ENCODE results near the gene ATP6V1C2. TPM values are rescaled to one million over a fixed set of nuclear protein-coding genes. Genes with fewer than 3 reads are reported as not detected.

The ATP6V1C2 gene
- total and polyA plus RNA-seq, 2 of the 4 experiments (the other 2 are of a cell fraction) = not detected

GRCh38 chr2:10742666-10743065 is 21.2 kb downstream of the ATP6V1C2 start:
- POLR2A ChIA-PET (ENCODE audit: unreplicated experiment) = no interaction called here
- dilution Hi-C loops (cut with HindIII; ENCODE audit: low sequenced_read_pairs, unreplicated experiment) = no loop called here

More at GRCh38 chr2:10742666-10743065, 21.2 kb downstream of the ATP6V1C2 start:
- no peaks in the 10 kb centered on the region for H3K9me3 ChIP-seq (ENCODE audit: control insufficient read depth, insufficient read depth, low read length)
- intact Hi-C loops (cut with micrococcal nuclease) (no loop called here), in situ Hi-C loops (cut with MboI; ENCODE audit: low sequenced_read_pairs) (no loop called here)
- H3K4ac ChIP-seq (ENCODE audit: low read depth, low read length) = no peak overlapping the region
- no peaks in the 10 kb centered on the region for H3K4me1 ChIP-seq (ENCODE audit: control insufficient read depth, insufficient read depth, low read length)
- H3K4me2 ChIP-seq (ENCODE audit: low read depth, low read length) = no peak overlapping the region
- no peaks in the 10 kb centered on the region for H3K79me1 ChIP-seq (ENCODE audit: low read depth in 1 of 2, low read length in 2 of 2)
- no peak for DNase-seq
- no peak overlapping the region for H3K56ac ChIP-seq (ENCODE audit: extremely low read depth, insufficient read depth, low read length)
- TF ChIP-seq, protein P1, sequence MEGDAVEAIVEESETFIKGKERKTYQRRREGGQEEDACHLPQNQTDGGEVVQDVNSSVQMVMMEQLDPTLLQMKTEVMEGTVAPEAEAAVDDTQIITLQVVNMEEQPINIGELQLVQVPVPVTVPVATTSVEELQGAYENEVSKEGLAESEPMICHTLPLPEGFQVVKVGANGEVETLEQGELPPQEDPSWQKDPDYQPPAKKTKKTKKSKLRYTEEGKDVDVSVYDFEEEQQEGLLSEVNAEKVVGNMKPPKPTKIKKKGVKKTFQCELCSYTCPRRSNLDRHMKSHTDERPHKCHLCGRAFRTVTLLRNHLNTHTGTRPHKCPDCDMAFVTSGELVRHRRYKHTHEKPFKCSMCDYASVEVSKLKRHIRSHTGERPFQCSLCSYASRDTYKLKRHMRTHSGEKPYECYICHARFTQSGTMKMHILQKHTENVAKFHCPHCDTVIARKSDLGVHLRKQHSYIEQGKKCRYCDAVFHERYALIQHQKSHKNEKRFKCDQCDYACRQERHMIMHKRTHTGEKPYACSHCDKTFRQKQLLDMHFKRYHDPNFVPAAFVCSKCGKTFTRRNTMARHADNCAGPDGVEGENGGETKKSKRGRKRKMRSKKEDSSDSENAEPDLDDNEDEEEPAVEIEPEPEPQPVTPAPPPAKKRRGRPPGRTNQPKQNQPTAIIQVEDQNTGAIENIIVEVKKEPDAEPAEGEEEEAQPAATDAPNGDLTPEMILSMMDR (conservative IDR thresholded peaks at IDR 0.05; ENCODE audit: low read depth, low read length) = no peak
- TF ChIP-seq RCOR1 (IDR thresholded peaks at IDR 0.05; ENCODE audit: insufficient replicate concordance, low read length) = no peak
- no peak for TF ChIP-seq MAZ (IDR thresholded peaks at IDR 0.05; ENCODE audit: borderline replicate concordance, low read depth, low read length)
- TF ChIP-seq FOS (IDR thresholded peaks at IDR 0.05; ENCODE audit: low read depth, low read length) = no peak
- TF ChIP-seq CHD1 (IDR thresholded peaks at IDR 0.05; ENCODE audit: low read depth, low read length) = no peak
- no peak for TF ChIP-seq SMC3 (IDR thresholded peaks at IDR 0.05; ENCODE audit: low read depth, low read length)
- TF ChIP-seq RFX5 (IDR thresholded peaks at IDR 0.05; ENCODE audit: low read depth, low read length) = no peak
- no peak for TF ChIP-seq BHLHE40 (IDR thresholded peaks at IDR 0.05; ENCODE audit: low read depth, low read length)
- TF ChIP-seq, protein P2, sequence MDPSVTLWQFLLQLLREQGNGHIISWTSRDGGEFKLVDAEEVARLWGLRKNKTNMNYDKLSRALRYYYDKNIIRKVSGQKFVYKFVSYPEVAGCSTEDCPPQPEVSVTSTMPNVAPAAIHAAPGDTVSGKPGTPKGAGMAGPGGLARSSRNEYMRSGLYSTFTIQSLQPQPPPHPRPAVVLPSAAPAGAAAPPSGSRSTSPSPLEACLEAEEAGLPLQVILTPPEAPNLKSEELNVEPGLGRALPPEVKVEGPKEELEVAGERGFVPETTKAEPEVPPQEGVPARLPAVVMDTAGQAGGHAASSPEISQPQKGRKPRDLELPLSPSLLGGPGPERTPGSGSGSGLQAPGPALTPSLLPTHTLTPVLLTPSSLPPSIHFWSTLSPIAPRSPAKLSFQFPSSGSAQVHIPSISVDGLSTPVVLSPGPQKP (IDR thresholded peaks at IDR 0.05; ENCODE audit: borderline replicate concordance, low read depth, low read length) = no peak
- no peak for TF ChIP-seq RAD21 (IDR thresholded peaks at IDR 0.05; ENCODE audit: low read length)
- TF ChIP-seq CEBPB (IDR thresholded peaks at IDR 0.05; ENCODE audit: low read depth, low read length) = no peak
- TF ChIP-seq MXI1 (IDR thresholded peaks at IDR 0.05; ENCODE audit: borderline replicate concordance, low read depth, low read length) = no peak
- TF ChIP-seq POLR2A (IDR thresholded peaks at IDR 0.05; ENCODE audit: low read depth, low read length) = no peak
- no peak for TF ChIP-seq USF2 (IDR thresholded peaks at IDR 0.05; ENCODE audit: low read depth, low read length)
- no peak for TF ChIP-seq MAFK (IDR thresholded peaks at IDR 0.05; ENCODE audit: low read depth, low read length)
- TF ChIP-seq NFE2L2 (IDR thresholded peaks at IDR 0.05; ENCODE audit: low read depth, low read length) = no peak
- no peaks in the 10 kb centered on the region for H4K20me1 ChIP-seq (ENCODE audit: insufficient read depth, low read length)
- no peak overlapping the region for H3K27ac ChIP-seq (ENCODE audit: insufficient read depth, low read length)
- CTCF ChIA-PET = interaction anchor here (1.0 kb wide), 1 partner anchor 9 kb away, joined by 3 read pairs; no protein-coding TSS in a partner anchor
- no peak overlapping the region for H4K91ac ChIP-seq (ENCODE audit: insufficient read depth, low read depth, low read length)
- no peak overlapping the region for H3K14ac ChIP-seq (replicated peaks; ENCODE audit: low read depth, low read length)
- no peak overlapping the region for H4K8ac ChIP-seq (ENCODE audit: low read depth in 2 of 2, low read length in 2 of 2)
- H3K36me3 ChIP-seq (ENCODE audit: control insufficient read depth, insufficient read depth, low read length) = no peaks in the 10 kb centered on the region
- H3K27me3 ChIP-seq (ENCODE audit: control insufficient read depth, insufficient read depth, low read length) = peaks cover 13% of the 10 kb centered on the region
- ATAC-seq (ENCODE audit: low read depth) = no peak
- H3K9ac ChIP-seq (ENCODE audit: low read depth, low read length) = no peak overlapping the region
- H3K4me3 ChIP-seq (ENCODE audit: insufficient read depth, low read depth, low read length) = no peak overlapping the region
- H2AK5ac ChIP-seq (ENCODE audit: low read depth, low read length) = no peak overlapping the region
- WGBS, 2 experiments (ENCODE audit: extremely low coverage in 2 of 2, insufficient read length in 1 of 2) = no CpG with 5 or more reads among the region's 11 CpGs
- no peak overlapping the region for H2BK20ac ChIP-seq (ENCODE audit: low read depth, low read length)
- no peak overlapping the region for H2AFZ ChIP-seq (replicated peaks; ENCODE audit: low read length, poor library complexity)
- H2BK120ac ChIP-seq (ENCODE audit: low read depth, low read length) = no peak overlapping the region
- no peak overlapping the region for H3K23ac ChIP-seq (ENCODE audit: low read depth, low read length)
- H4K5ac ChIP-seq (ENCODE audit: low read depth, low read length) = no peak overlapping the region
- H2BK5ac ChIP-seq (ENCODE audit: low read depth, low read length, poor library complexity, severe bottlenecking) = no peak overlapping the region
- BruUV-seq (replicated peaks) = no TSS peak
- H3K18ac ChIP-seq (ENCODE audit: low read depth, low read length) = no peak overlapping the region
- no peaks in the 10 kb centered on the region for H3K9me1 ChIP-seq (ENCODE audit: insufficient read depth, low read length)
- H2BK15ac ChIP-seq (ENCODE audit: low read depth, low read length) = no peak overlapping the region
- no peak overlapping the region for H2AK9ac ChIP-seq (replicated peaks; ENCODE audit: low read depth, low read length, poor library complexity)
